ENCODE data around the gene SEMA7A.

The SEMA7A gene

DNA sequence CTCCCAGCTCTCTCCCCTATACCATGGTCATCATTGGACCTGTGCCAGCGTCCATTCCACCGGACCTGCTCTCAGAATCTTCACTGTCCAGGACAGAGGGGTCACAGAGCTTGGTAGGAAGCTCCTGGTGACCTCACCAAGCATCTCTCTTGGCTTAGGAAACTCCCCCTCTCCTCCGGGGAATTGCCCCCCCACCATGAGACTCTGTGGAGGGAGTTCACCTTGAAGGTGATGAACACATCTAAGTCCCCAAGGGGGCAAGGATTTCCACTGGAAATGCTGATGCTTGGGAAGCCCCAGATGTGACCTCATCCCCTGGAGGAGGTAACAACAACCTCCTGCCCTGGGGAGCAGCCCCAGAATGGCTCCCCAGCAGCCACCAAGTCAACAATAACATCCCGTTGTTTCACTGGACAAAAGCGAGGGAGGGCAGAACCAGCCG is 3.2 kb downstream of the SEMA7A start:
- no peak for DNase-seq (ENCODE audit: low read depth, low spot score)

DNA sequence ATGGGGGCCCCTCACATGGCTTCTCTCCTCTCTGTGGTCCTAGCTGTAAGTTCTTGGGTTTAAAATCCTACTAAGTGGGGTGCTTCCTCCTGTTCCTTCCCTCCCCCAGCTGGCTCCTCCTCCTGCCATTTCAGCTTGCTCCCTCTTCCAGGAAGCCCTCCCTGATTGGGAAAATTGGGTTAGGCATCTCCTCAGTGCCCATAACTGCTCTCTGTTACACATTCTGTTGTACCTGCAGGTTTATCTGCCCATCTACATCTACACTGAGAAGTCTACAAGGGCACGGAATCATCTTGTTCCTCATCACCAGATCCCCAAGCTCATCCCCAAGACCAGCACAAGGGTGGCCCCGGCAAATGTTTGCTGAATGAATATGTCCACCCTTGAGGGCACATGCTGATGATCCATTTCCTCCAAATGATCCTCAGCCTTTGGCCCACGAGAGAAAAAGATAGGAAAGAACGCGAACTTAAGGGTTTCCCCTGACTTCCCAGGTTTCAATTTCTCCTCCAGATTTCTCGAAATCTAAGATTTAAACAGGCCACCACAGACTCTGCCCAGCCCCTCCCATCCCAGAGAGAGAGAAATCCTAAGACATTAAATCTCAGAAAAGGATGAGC is 3.9 kb downstream of the SEMA7A start:
- DNase-seq (ENCODE audit: low read depth, low spot score) = no peak

DNA sequence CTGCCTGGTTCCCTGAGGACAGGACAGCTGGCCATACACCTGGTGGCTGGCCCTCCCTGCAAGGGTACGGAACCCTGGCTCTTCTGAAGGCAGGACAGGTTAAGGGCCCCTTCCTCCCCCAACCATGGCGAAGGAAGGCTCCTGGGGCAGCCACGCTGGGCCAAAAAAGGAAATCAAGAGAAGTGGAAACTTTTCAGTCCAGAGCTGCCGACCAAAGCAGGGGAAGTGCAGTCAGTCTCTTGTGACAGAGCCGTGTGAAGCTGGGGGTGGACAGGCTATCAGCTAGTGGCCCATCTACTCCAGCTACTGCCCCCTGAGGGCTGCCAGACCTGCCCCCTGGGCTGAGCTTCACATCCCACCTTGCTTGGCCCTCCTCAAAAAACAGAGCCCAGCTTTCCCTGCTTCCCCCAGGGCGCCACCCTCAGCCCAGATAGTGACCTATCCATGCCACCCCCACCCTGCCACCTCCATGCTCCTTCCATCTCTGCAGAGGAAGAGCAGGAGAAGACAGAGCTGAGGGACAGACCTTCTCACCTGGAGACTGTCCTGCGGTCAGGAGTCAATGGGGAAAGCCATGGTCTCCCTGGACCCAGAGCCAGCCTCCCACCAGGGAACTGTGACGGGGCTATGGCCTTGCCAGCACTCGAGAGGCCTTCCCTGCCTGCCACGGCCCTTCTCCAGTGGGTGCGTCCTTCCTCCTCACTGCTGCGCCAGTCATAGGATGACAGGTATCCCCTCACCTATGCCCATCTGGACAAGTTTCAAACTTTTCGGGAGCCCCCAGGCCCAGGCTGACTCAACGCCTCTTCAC is 4.6 kb downstream of the SEMA7A start:
- no peak for DNase-seq (ENCODE audit: low read depth, low spot score)

DNA sequence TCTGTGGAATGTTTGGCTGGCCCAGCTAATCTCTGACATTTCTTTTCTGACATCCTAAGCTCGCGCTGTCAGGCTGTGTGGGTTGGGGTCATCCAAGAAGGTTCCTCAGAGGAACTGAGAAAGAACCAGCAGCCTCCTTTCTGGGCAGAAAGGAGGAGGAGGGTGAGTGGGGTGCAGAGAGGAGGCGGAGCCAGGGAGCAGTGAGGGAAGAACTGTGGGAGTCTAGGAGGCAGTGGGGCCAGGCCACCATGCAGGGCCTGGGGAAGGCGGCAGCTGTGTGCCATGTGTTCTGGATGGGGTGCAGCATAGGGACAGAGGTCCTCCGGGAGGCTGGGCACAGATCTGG is 5.3 kb downstream of the SEMA7A start:
- no peak for DNase-seq (ENCODE audit: low read depth, low spot score)

- no peak for DNase-seq (ENCODE audit: low read depth, low spot score)
These were observed 5.9 kb downstream of the SEMA7A start for GRCh38 chr15:74427607-74428441.

- DNase-seq (ENCODE audit: low read depth, low spot score) = no peak
These were observed 7.1 kb downstream of the SEMA7A start for GRCh38 chr15:74426404-74427281.

DNA sequence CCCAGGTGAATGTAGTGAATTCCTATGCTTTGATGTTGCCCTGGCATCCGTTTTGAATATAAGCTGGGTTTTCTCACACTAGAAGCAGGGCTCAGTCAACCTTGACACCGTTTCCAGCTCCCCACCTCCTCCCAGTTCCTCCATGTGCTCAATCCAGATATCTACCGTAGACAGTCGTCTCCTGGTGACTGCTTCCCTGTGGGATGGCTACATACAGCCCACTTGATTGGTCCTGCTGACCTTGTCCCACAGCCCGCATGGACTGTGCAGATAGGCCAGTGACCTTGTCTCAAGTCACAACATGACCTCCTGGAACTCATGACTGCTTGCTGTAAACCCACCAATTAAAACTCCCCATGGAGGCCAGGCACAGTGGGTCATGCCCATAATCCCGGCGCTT is 8.1 kb downstream of the SEMA7A start:
- DNase-seq (ENCODE audit: low read depth, low spot score) = no peak

GRCh38 chr15:74424901-74425528 is 8.7 kb downstream of the SEMA7A start:
- DNase-seq (ENCODE audit: low read depth, low spot score) = no peak

GRCh38 chr15:74423431-74424257 is 10.1 kb downstream of the SEMA7A start:
- DNase-seq (ENCODE audit: low read depth, low spot score) = no peak

- peak; percentile 80 for DNase-seq (ENCODE audit: low read depth, low spot score)
These were observed 10.9 kb downstream of the SEMA7A start for GRCh38 chr15:74422652-74423430.

DNA sequence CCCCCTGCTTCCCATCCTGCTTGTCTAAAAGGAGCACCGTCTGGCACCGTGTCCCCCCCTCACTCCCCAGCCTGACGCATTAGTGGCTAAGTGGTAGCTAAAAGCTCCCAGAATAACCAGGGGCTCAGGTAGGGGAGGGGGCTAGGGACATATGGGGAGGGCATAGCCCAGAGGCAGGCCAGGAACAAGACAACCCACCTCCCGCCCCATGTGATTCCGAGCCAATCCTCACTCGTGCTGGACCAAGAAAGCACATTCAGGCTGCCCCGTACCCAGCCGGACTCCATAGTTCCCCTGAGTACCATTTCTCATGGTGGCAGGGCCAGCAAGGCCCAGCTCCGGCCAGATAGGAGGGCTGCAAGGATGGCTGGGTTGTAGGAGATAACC is 11.5 kb downstream of the SEMA7A start:
- DNase-seq (ENCODE audit: low read depth, low spot score) = no peak

GRCh38 chr15:74421302-74422245 is 12.2 kb downstream of the SEMA7A start:
- no peak for DNase-seq (ENCODE audit: low read depth, low spot score)

- DNase-seq (ENCODE audit: low read depth, low spot score) = peak; percentile 59
These were observed 13.4 kb downstream of the SEMA7A start for GRCh38 chr15:74420193-74420905.

- DNase-seq (ENCODE audit: low read depth, low spot score) = no peak
These were observed 14.3 kb downstream of the SEMA7A start for GRCh38 chr15:74419432-74419831.

- DNase-seq (ENCODE audit: low read depth, low spot score) = no peak
These were observed 15.0 kb downstream of the SEMA7A start for GRCh38 chr15:74418575-74419338.

GRCh38 chr15:74417670-74418069 is 16.1 kb downstream of the SEMA7A start:
- no peak for DNase-seq (ENCODE audit: low read depth, low spot score)

DNA sequence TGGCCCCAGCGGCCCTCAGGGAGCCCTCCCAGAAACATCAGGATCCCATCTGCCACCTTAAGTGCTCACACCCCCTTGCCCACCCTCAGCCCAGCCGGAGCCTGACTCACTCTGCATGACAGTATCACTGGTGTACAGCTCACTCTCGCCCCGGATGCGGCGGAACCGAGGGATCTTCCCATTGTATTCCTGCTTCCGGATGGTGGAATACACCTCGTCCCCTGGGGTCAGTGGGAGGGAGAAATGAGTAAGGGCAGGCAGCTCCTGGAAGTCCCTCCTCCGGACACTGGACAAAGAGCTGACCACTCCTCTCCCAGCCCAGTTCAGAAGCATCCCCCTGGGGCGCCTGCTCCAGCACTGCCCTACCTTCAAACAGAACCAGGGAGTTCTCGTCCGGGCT is 16.5 kb downstream of the SEMA7A start:
- DNase-seq (ENCODE audit: low read depth, low spot score) = no peak

Data from astrocyte of the hippocampus (primary cell).